ENCODE data around the gene PDXDC1.
A peak's percentile ranks its signal among the peaks of the same experiment; 100 is the strongest.
"Not testable (repeated sequence)": the region's sequence is repeated elsewhere in the genome, so short reads cannot be mapped to it uniquely, and the experiment has no call there.

The PDXDC1 gene

DNA sequence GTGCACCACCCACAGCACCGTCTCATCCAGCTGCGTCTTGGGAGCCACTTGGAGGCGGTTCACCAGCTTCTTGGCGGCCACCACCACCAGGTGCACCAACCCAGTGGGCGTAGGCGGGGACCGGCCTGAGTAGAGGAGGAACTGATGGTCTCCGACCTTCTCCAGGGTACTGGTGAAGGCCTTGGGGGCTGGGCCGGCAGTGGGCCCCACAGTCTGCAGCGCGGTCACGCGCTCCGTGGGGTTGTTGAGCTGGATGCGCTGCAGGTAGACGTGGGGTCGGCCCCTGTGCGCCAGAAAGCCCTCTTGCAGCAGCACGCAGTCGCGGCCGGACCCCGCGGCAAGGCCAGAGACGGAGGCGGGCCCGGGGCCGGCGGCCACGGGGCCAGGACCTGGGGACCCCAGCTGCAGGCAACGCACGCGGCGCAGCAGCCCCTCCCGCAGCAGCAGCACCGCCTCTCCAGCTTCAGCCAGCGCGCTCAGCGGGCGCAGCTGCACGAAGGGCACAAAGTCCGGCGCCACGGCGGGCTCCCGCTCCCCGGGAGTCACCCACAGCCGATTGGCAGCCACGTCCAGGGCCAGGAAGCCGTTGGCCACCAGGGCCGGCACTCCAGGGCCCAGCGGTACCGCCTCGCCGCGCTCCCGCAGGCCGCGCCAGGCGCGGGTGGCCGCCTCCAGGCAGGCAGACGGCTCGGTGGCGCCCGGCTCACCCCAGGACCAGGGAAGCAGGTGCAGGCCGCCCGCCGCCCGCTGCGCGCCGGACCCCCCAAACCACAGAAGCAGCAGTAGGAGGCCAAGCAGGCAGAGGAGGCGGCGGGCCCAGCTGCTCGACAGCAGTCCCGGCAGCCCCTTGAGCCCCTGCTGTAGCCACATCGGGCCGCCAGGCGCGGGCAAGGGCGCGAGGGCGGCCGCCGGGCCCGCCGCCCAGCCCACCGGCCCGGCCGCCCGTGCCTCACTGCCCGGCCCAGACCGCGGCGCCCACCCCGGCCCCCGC, 14.8 kb downstream of the PDXDC1 start:
- WGBS (ENCODE audit: extremely low coverage, insufficient coverage, insufficient read length) = no CpG with 5 or more reads among the region's 98 CpGs
- H2BK12ac ChIP-seq (ENCODE audit: low read length); H3K4me3 ChIP-seq (ENCODE audit: low read depth, low read length); H3K4ac ChIP-seq (ENCODE audit: low read depth, low read length); H3K27me3 ChIP-seq (ENCODE audit: insufficient read depth, low read length); H4K8ac ChIP-seq (ENCODE audit: low read depth, low read length); H3K9me3 ChIP-seq (ENCODE audit: insufficient read depth, low read depth, low read length); H4K12ac ChIP-seq (ENCODE audit: low read depth, low read length); H2AFZ ChIP-seq (ENCODE audit: insufficient read depth, low read length, poor library complexity); H3K79me1 ChIP-seq (ENCODE audit: low read length); DNase-seq; H2BK120ac ChIP-seq (ENCODE audit: insufficient read depth, low read length, poor library complexity); H4K91ac ChIP-seq (ENCODE audit: low read depth, low read length); H2BK5ac ChIP-seq (ENCODE audit: low read depth, low read length, poor library complexity); H3K27ac ChIP-seq (ENCODE audit: low read depth, low read length); H3K23ac ChIP-seq (ENCODE audit: low read length); H2AK5ac ChIP-seq (ENCODE audit: low read length); H3K79me2 ChIP-seq (ENCODE audit: control insufficient read depth, insufficient read depth, low read length, poor library complexity); H3K4me2 ChIP-seq (ENCODE audit: low read length); H3K9ac ChIP-seq (ENCODE audit: low read length); H3K4me1 ChIP-seq (ENCODE audit: control insufficient read depth in 1 of 2, insufficient read depth in 2 of 2, low read length in 2 of 2); H3K14ac ChIP-seq (ENCODE audit: low read length); H3K18ac ChIP-seq (ENCODE audit: low read length): not testable (repeated sequence)
- peaks cover 20 to 33% of the 10 kb centered on the region in 2 experiments for H3K36me3 ChIP-seq (ENCODE audit: control insufficient read depth in 1 of 2, insufficient read depth in 2 of 2, low read length in 2 of 2)

DNA sequence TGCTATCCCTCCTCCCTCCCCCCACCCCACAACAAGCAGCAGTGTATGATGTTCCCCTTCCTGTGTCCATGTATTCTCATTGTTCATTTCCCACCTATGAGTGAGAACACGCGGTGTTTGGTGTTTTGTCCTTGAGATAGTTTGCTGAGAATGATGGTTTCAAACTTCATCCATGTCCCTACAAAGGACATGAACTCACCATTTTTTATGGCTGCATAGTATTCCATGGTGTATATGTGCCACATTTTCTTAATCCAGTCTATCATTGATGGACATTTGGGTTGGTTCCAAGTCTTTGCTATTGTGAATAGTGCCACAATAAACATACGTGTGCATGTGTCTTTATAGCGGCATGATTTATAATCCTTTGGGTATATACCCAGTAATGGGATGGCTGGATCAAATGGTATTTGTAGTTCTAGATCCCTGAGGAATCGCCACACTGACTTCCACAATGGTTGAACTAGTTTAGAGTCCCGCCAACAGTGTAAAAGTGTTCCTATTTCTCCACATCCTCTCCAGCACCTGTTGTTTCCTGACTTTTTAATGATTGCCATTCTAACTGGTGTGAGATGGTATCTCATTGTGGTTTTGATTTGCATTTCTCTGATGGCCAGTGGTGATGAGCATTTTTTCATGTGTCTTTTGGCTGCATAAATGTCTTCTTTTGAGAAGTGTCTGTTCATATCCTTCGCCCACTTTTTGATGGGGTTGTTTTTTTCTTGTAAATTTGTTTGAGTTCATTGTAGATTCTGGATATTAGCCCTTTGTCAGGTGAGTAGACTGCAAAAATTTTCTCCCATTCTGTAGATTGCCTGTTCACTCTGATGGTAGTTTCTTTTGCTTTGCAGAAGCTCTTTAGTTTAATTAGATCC, 18.7 kb downstream of the PDXDC1 start:
- not testable (repeated sequence) for H3K9ac ChIP-seq (ENCODE audit: low read length); H4K8ac ChIP-seq (ENCODE audit: low read depth, low read length); H3K14ac ChIP-seq (ENCODE audit: low read length); H3K79me2 ChIP-seq (ENCODE audit: control insufficient read depth, insufficient read depth, low read length, poor library complexity); H3K9me3 ChIP-seq (ENCODE audit: insufficient read depth, low read depth, low read length); H2AFZ ChIP-seq (ENCODE audit: insufficient read depth, low read length, poor library complexity); H4K91ac ChIP-seq (ENCODE audit: low read depth, low read length); DNase-seq; H2BK12ac ChIP-seq (ENCODE audit: low read length); H2AK5ac ChIP-seq (ENCODE audit: low read length); H3K27me3 ChIP-seq (ENCODE audit: insufficient read depth, low read length); H3K4me1 ChIP-seq (ENCODE audit: control insufficient read depth in 1 of 2, insufficient read depth in 2 of 2, low read length in 2 of 2); H3K4me3 ChIP-seq (ENCODE audit: low read depth, low read length); H2BK5ac ChIP-seq (ENCODE audit: low read depth, low read length, poor library complexity); H3K4me2 ChIP-seq (ENCODE audit: low read length); H2BK120ac ChIP-seq (ENCODE audit: insufficient read depth, low read length, poor library complexity); H4K12ac ChIP-seq (ENCODE audit: low read depth, low read length); H3K18ac ChIP-seq (ENCODE audit: low read length); H3K27ac ChIP-seq (ENCODE audit: low read depth, low read length); H3K79me1 ChIP-seq (ENCODE audit: low read length); H3K23ac ChIP-seq (ENCODE audit: low read length)
- peak overlapping the region; percentile 64 for H3K4ac ChIP-seq (ENCODE audit: low read depth, low read length)
- H3K36me3 ChIP-seq (ENCODE audit: control insufficient read depth in 1 of 2, insufficient read depth in 2 of 2, low read length in 2 of 2) = peaks cover 16 to 18% of the 10 kb centered on the region in 2 experiments
- WGBS (ENCODE audit: extremely low coverage, insufficient coverage, insufficient read length) = no CpG with 5 or more reads among the region's 7 CpGs

DNA sequence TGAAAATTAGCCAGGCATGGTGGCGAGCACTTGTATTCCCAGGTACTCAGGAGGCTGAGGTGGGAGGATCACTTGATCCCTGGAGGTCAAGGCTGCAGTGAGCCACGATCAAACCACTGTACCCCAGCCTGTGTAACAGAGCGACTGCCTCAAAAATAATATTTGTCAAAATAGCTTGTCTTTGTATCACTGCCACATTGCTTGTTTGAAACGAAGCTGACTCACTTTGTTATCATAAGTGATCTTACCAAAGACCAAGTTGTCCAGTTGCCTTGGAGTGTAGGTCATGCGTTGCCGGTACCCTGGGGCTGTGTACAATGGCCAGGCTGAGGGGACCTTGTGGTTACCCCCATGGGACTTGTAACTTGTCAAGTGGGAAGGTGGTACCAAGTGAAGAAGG, 21.9 kb downstream of the PDXDC1 start:
- not testable (repeated sequence) for H3K23ac ChIP-seq (ENCODE audit: low read length); H3K18ac ChIP-seq (ENCODE audit: low read length); H3K79me1 ChIP-seq (ENCODE audit: low read length); H2AFZ ChIP-seq (ENCODE audit: insufficient read depth, low read length, poor library complexity); H3K9me3 ChIP-seq (ENCODE audit: insufficient read depth, low read depth, low read length); H3K4ac ChIP-seq (ENCODE audit: low read depth, low read length); H3K9ac ChIP-seq (ENCODE audit: low read length); H3K27ac ChIP-seq (ENCODE audit: low read depth, low read length); H4K91ac ChIP-seq (ENCODE audit: low read depth, low read length); H3K27me3 ChIP-seq (ENCODE audit: insufficient read depth, low read length); H3K79me2 ChIP-seq (ENCODE audit: control insufficient read depth, insufficient read depth, low read length, poor library complexity); H2BK5ac ChIP-seq (ENCODE audit: low read depth, low read length, poor library complexity); H4K12ac ChIP-seq (ENCODE audit: low read depth, low read length); H3K14ac ChIP-seq (ENCODE audit: low read length); H3K4me3 ChIP-seq (ENCODE audit: low read depth, low read length); H2AK5ac ChIP-seq (ENCODE audit: low read length); H3K4me1 ChIP-seq (ENCODE audit: control insufficient read depth in 1 of 2, insufficient read depth in 2 of 2, low read length in 2 of 2); H4K8ac ChIP-seq (ENCODE audit: low read depth, low read length); H3K4me2 ChIP-seq (ENCODE audit: low read length); H2BK12ac ChIP-seq (ENCODE audit: low read length); H2BK120ac ChIP-seq (ENCODE audit: insufficient read depth, low read length, poor library complexity)
- DNase-seq = peak in 1 of 2 donors; percentile 31
- no CpG with 5 or more reads among the region's 6 CpGs for WGBS (ENCODE audit: extremely low coverage, insufficient coverage, insufficient read length)
- peaks cover 13% of the 10 kb centered on the region in 2 experiments for H3K36me3 ChIP-seq (ENCODE audit: control insufficient read depth in 1 of 2, insufficient read depth in 2 of 2, low read length in 2 of 2)

DNA sequence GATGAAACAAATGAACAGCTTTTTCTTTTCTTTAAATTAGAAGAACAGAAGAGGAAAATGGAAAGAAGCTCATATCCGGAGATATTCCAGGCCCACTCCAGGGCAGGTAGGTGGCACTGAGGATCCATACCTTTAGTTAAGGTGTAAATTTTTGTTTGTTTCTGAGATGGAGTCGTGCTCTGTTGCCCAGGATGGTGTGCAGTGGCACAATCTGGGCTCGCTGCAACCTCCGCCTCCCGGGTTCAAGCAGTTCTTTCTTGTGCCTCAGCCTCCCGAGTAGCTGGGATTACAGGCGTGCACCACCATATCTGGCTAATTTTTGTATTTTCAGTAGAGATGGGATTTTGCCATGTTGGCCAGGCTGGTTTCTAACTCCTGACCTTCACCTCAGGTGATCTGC, 23.5 kb downstream of the PDXDC1 start:
- WGBS (ENCODE audit: extremely low coverage, insufficient coverage, insufficient read length) = no CpG with 5 or more reads among the region's 7 CpGs
- H3K9me3 ChIP-seq (ENCODE audit: insufficient read depth, low read depth, low read length); H3K4me3 ChIP-seq (ENCODE audit: low read depth, low read length); H2BK120ac ChIP-seq (ENCODE audit: insufficient read depth, low read length, poor library complexity); H3K27me3 ChIP-seq (ENCODE audit: insufficient read depth, low read length); H3K18ac ChIP-seq (ENCODE audit: low read length); H2BK12ac ChIP-seq (ENCODE audit: low read length); H3K23ac ChIP-seq (ENCODE audit: low read length); H3K4me2 ChIP-seq (ENCODE audit: low read length); H3K79me1 ChIP-seq (ENCODE audit: low read length); H3K14ac ChIP-seq (ENCODE audit: low read length); H4K8ac ChIP-seq (ENCODE audit: low read depth, low read length); H2AK5ac ChIP-seq (ENCODE audit: low read length); H3K9ac ChIP-seq (ENCODE audit: low read length); H3K4ac ChIP-seq (ENCODE audit: low read depth, low read length); H4K91ac ChIP-seq (ENCODE audit: low read depth, low read length); DNase-seq; H3K27ac ChIP-seq (ENCODE audit: low read depth, low read length); H2BK5ac ChIP-seq (ENCODE audit: low read depth, low read length, poor library complexity); H4K12ac ChIP-seq (ENCODE audit: low read depth, low read length); H3K4me1 ChIP-seq (ENCODE audit: control insufficient read depth in 1 of 2, insufficient read depth in 2 of 2, low read length in 2 of 2); H3K79me2 ChIP-seq (ENCODE audit: control insufficient read depth, insufficient read depth, low read length, poor library complexity); H2AFZ ChIP-seq (ENCODE audit: insufficient read depth, low read length, poor library complexity): not testable (repeated sequence)
- peaks cover 13% of the 10 kb centered on the region in 2 experiments for H3K36me3 ChIP-seq (ENCODE audit: control insufficient read depth in 1 of 2, insufficient read depth in 2 of 2, low read length in 2 of 2)
